ENCODE data around the gene LRTM2. TPM values are rescaled to one million over a fixed set of nuclear protein-coding genes. Genes with fewer than 3 reads are reported as not detected.

LRTM2 gene
- total and polyA plus RNA-seq, 9 of the 15 experiments (the other 6 are each of a cell fraction or from before 2014, with no cell fraction given): 0.09 TPM; not detected in 8

DNA sequence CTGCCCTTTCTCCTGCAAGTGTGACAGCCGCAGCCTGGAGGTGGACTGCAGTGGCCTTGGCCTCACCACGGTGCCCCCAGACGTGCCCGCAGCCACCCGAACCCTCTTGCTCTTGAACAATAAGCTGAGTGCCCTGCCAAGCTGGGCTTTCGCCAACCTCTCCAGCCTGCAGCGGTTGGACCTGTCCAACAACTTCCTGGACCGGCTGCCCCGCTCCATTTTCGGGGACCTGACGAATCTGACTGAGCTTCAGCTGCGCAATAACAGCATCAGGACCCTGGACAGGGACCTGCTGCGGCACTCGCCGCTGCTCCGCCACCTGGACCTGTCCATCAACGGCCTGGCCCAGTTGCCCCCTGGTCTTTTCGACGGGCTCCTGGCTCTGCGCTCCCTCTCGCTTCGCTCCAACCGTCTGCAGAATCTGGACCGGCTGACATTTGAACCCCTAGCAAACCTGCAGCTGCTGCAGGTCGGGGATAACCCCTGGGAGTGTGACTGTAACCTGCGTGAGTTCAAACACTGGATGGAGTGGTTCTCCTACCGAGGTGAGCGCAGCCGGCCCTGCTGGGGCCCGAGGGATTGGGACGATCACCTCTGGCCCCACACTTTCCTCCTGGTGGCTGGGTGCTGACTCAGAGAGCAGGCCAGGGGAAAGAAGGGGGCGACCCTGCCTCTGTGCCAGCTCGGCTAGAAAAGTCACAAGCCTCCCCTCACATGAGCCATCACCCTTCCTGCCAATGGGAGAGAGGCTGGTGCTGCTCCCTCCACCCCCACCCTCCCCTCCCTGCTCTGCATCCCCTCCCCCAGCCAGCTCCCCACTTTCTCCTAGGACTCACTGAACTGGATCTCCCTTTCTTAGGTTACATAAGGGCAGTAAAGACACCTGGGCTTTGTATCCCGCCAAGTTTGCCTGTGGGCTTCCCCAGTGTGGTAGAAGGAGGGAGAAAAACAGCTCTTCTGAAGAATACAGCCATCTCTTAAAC lies 10.9 kb downstream of the LRTM2 start (continued):
- TF ChIP-seq, protein P1, sequence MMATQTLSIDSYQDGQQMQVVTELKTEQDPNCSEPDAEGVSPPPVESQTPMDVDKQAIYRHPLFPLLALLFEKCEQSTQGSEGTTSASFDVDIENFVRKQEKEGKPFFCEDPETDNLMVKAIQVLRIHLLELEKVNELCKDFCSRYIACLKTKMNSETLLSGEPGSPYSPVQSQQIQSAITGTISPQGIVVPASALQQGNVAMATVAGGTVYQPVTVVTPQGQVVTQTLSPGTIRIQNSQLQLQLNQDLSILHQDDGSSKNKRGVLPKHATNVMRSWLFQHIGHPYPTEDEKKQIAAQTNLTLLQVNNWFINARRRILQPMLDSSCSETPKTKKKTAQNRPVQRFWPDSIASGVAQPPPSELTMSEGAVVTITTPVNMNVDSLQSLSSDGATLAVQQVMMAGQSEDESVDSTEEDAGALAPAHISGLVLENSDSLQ (IDR thresholded peaks at IDR 0.05): peak; percentile 78
- TF ChIP-seq ZNF436 (CRISPR knock-in tag; IDR thresholded peaks at IDR 0.05): no peak
- peak; percentile 39 for TF ChIP-seq MEIS2 (IDR thresholded peaks at IDR 0.05; ENCODE audit: partially characterized antibody)
- TF ChIP-seq TFAP4 (CRISPR knock-in tag; IDR thresholded peaks at IDR 0.05; ENCODE audit: borderline replicate concordance): peak; percentile 71; the same call in 1 of the 2 replicates
- TF ChIP-seq EHMT2 (IDR thresholded peaks at IDR 0.05): peak; percentile 90
- TF ChIP-seq CREB1 (IDR thresholded peaks at IDR 0.05): no peak
- TF ChIP-seq CREB1 (CRISPR knock-in tag; IDR thresholded peaks at IDR 0.05): 0 out of 2 replicates have a peak, but pooled peaks have one; percentile 37
- TF ChIP-seq PBX2 (CRISPR knock-in tag; IDR thresholded peaks at IDR 0.05; ENCODE audit: low read depth): no peak
- peak; percentile 43; the same call in 1 of the 2 replicates for TF ChIP-seq PBX2 (tag; conservative IDR thresholded peaks at IDR 0.05; ENCODE audit: low read depth)

Measured in K562 (cell line).